DMS153 treated with DMSO at 0.1 percent for 48 hours (cell line): ENCODE results near the gene PLAAT3.
"Not testable (repeated sequence)": the region's sequence is repeated elsewhere in the genome, so short reads cannot be mapped to it uniquely, and the experiment has no call there.

Experiments used
- DNase-seq: peaks from one replicate; lab custom pipeline; 2025; ENCODE audit not compliant: unreplicated experiment; lab: John Stamatoyannopoulos, UW

PLAAT3 gene

GRCh38 chr11:63614136-63614671 lies at the start of gene PLAAT3:
Gene PLAAT3, minus strand, starts transcription at chr11:63614433. Its CDS starts 419 bp downstream, at chr11:63614014.
- no peak for DNase-seq

GRCh38 chr11:63663809-63664208 lies 49.6 kb upstream of the PLAAT3 start:
- DNase-seq = no peak

DNA sequence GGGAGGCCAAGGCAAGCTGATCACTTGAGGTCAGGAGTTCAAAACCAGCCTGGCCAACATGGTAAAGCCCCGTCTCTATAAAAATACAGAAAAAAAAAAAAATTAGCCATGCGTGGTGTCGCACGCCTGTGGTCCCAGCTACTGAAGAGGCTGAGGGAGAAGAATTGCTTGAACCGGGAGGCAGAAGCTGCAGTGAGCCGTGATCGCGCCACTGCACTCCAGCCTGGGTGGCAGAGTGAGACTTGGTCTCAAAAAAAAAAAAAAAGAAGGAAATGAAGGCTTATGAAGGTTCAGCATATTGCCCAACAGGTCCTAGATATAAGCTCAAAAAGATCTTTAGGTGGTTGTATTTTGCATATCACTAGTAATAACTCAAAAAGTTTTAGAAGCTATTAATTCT lies 46.7 kb upstream of the PLAAT3 start:
- DNase-seq = no peak

GRCh38 chr11:63652671-63653070 lies 38.4 kb upstream of the PLAAT3 start:
- no peak for DNase-seq

DNA sequence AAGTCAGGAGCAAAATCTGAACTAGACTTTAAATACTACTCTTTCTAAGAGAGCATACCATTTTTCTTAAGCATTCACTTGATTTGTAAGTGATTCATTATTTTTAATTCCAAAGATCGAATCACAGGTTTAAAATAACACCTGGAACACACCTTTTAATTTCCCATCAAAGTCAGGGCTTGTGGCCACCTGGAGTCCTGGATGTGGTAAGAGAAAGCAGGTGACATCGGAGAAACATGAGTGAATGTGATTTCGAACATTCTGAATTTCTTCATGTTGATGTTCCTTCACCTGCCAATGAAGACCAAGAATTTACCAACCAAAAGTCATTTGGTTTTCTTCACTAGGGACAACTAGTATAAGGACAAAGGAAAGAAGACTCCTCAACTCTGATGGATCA lies 29.0 kb upstream of the PLAAT3 start:
- no peak for DNase-seq

- DNase-seq = no peak
Observed at GRCh38 chr11:63641727-63642126, 27.5 kb upstream of the PLAAT3 start.

GRCh38 chr11:63639199-63639832 lies 25.1 kb upstream of the PLAAT3 start:
- no peak for DNase-seq

GRCh38 chr11:63638436-63638835 lies 24.2 kb upstream of the PLAAT3 start:
- not testable (repeated sequence) for DNase-seq

DNA sequence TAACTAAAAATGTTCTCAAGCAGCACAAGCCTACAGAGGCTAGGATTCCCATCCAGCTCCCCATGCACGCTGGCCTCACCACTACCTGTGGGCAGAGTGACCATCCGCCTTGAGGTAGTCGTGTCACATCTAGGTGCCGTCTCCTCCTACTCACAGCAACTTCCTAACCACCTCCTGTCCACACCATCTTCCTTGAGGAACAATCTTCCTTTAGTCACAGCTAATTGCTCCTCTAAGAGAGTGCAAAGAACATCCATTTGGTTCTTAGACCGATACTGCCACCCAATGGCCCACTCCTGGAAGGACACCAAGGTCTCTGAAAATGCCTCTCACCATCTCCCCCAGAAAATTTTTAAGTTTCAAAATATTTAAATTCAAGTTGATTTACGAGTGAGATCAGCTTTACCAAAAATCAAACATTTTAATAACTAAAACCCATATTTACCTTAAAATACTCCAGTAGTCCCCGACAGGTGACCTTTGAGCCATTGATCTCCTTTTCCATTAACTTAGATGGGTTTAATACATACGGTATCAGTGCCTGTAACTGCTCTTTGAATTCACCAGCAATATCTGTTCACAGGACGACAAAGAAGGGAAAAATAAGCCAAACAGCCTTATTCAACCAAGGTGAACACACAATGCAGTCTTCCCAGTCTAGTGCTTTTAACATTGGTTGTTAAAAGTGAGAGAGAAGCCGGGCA lies 21.7 kb upstream of the PLAAT3 start:
- DNase-seq = peak; percentile 8

DNA sequence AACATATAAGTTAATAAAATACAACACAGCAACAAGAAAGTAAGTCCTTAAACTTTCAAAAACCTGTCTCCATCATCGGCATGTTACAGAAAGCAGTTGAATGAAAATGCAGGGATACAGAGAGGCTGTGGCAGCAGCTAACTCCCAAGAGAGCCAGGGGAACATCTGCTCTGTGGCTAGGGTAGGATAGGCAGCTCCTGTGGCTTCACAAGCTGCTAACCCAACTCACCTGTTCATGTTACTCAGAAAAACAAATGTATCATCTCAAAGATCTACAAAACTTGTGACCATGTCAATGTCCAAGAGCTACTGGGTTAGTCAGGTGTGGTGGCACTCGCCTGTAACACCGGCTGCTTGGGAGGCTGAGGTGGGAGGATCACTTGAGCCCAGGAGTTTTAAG lies 15.2 kb upstream of the PLAAT3 start:
- no peak for DNase-seq

DNA sequence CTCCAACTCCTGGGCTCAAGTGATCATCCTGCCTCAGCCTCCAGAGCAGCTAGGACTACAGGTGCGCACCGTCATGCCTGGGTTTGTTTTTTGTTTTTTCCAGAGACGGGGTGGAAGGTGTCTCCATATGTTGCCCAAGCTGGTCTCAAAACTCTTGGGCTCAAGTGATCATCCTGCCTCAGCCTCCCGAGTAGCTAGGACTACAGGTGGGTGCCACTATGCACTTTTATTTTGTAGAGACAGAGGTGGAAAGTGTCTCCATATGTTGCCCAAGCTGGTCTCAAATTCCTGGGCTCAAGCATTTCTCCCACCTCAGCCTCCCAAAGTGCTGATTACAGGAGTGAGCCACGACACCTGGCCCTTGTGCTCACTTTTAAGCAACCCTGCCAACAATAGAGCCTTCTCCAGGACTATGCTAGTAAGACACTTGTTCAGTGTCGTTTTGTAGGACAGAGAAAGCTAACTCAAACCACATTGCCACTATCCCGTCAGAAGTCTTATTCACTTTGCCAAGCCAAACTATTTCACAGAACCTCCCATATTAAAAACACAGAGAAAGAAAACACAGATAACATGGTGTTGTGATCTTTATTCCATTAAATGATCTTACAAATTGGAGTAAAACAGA lies 9.4 kb upstream of the PLAAT3 start:
- DNase-seq = no peak

GRCh38 chr11:63622323-63622722 lies 8.1 kb upstream of the PLAAT3 start:
- DNase-seq = no peak

- DNase-seq = no peak
Observed at GRCh38 chr11:63621071-63621470, 6.8 kb upstream of the PLAAT3 start.

- DNase-seq = no peak
Observed at GRCh38 chr11:63619967-63620366, 5.7 kb upstream of the PLAAT3 start.

GRCh38 chr11:63617686-63618085 lies 3.5 kb upstream of the PLAAT3 start:
- DNase-seq = not testable (repeated sequence)

GRCh38 chr11:63616953-63617352 lies 2.7 kb upstream of the PLAAT3 start:
- no peak for DNase-seq

GRCh38 chr11:63613517-63614135 lies 607 bp downstream of the PLAAT3 start:
- no peak for DNase-seq

GRCh38 chr11:63612181-63612580 lies 2.1 kb downstream of the PLAAT3 start:
- DNase-seq = no peak

GRCh38 chr11:63611395-63611747 lies 2.9 kb downstream of the PLAAT3 start:
- DNase-seq = no peak

- DNase-seq = peak; percentile 29
Observed at GRCh38 chr11:63610604-63611394, 3.4 kb downstream of the PLAAT3 start.
